ENCODE measurements around the gene IFNL4. TPM values are rescaled to one million over a fixed set of nuclear protein-coding genes. Genes with fewer than 3 reads are reported as not detected.

The IFNL4 gene
- total and polyA plus RNA-seq, 9 of the 15 experiments (the other 6 are each of a cell fraction or from before 2014, with no cell fraction given): not detected

DNA sequence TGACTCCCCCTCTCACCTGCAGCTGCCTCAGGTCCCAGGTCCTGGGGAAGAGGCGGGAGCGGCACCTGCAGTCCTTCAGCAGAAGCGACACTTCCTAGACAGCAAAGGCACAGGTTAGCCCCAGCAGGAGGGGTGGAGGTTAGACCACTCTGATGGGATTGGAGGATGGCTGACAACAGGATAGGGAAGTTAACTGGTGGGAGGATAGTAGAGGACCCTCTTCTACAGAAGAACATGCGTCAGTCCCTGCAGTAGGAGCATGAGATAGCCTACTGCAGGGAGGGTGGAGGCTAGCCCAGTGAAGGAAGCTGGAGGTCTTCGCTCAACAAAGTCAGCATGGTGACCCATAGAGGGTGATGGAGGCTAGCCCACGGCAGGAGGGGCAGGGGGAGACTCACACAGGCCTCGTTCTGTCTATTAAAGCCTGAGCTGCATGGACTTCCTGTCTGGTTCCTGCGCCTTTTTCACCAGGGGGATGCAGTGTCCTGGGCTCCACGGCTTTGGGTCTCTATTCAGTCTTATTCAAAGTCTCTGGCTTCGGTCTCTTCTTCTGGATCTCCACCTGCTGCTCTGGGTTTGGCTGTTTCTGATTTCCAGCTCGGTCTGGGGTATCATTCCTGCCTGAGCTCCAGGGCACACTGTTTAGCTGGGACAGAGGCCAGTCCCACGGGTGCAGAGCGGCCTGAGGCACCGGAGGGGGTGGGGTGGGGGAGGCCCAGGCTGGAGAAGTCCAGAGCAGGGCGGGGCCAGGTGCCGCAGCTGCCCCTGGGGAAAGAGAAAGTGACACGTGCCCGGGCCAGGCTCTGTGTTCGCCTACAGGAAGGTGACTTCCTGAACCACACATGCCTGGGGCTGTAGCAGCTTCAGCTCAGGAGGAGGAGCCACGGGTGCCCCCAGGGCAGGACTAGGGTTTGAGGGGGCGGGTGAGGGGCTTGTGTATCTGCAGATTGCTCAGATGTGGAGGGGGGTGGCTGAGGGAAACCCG lies 11.2 kb downstream of the IFNL4 start:
- BruUV-seq (replicated peaks): no TSS peak
- in situ Hi-C loops (cut with MboI): no loop called here
- no peaks in the 10 kb centered on the region for H3K9me1 ChIP-seq (ENCODE audit: control insufficient read depth, insufficient read depth, low read length)
- peaks cover 0 to 8% of the 10 kb centered on the region in 2 experiments; a peak in 3 of 5 replicates for H3K4me1 ChIP-seq (replicated peaks in 1 of 2; ENCODE audit: control insufficient read depth in 2 of 2, insufficient read depth in 2 of 2, low read length in 2 of 2)
- peaks cover 0 to 4% of the 10 kb centered on the region in 2 experiments; a peak in 1 of 5 replicates for H3K27me3 ChIP-seq (ENCODE audit: control insufficient read depth in 2 of 2, insufficient read depth in 2 of 2, low read length in 2 of 2)
- intact Hi-C loops (cut with micrococcal nuclease): no loop called here
- peak overlapping the region; percentile 86 for H2AFZ ChIP-seq (ENCODE audit: low read depth, low read length)
- WGBS (ENCODE audit: insufficient coverage, low coverage, missing lambda C conversion rate): 35% methylated on average over 14 of the region's 22 CpGs
- peak overlapping the region in 1 of 2 experiments; percentile 78; a peak in 2 of 4 replicates for H3K9ac ChIP-seq (ENCODE audit: insufficient read depth in 1 of 2, low read depth in 2 of 2, low read length in 2 of 2)
- H3K9me3 ChIP-seq (replicated peaks; ENCODE audit: control insufficient read depth, insufficient read depth, low read depth, low read length): no peaks in the 10 kb centered on the region
- H3K36me3 ChIP-seq (ENCODE audit: control insufficient read depth, insufficient read depth, low read length): no peaks in the 10 kb centered on the region
- CTCF ChIA-PET (ENCODE audit: low intra/inter-chr PET ratio): no interaction called here
- no peak overlapping the region for H3K27ac ChIP-seq (ENCODE audit: extremely low read depth, low read depth, low read length)
- FAIRE-seq (no peak), DNase-seq (ENCODE audit: extremely low read depth in 1 of 4, low spot score in 3 of 4) (peak; percentile 37 to 78 (median 64)), ATAC-seq (peak; percentile 88)
- H3K4me2 ChIP-seq (ENCODE audit: insufficient read depth, low read length): no peak overlapping the region
- POLR2A ChIA-PET: interaction anchor here (0.7 to 0.9 kb wide), 3 partner anchors 21 to 120 kb away, joined by 3 read pairs; no protein-coding TSS in a partner anchor
- no peaks in the 10 kb centered on the region for H4K20me1 ChIP-seq (replicated peaks; ENCODE audit: control insufficient read depth, insufficient read depth, low read length)
- no peak overlapping the region for H3K4me3 ChIP-seq
- H3K79me2 ChIP-seq (ENCODE audit: control insufficient read depth, insufficient read depth, low read length): no peaks in the 10 kb centered on the region
- TF ChIP-seq ZKSCAN3 (CRISPR knock-in tag; IDR thresholded peaks at IDR 0.05) (peak; percentile 99), TOE1 (IDR thresholded peaks at IDR 0.05; ENCODE audit: borderline replicate concordance) (no peak), TOE1 (CRISPR knock-in tag; IDR thresholded peaks at IDR 0.05; ENCODE audit: borderline replicate concordance, low read depth) (no peak), ZNF431 (CRISPR knock-in tag; IDR thresholded peaks at IDR 0.05) (no peak), FOXK2 (conservative IDR thresholded peaks at IDR 0.05 in 1 of 2, IDR thresholded peaks at IDR 0.05 in 1 of 2; ENCODE audit: low read depth in 2 of 2) (peak in 1 of 2 experiments; percentile 63; a peak in 2 of 4 replicates), FOXJ3 (CRISPR knock-in tag; IDR thresholded peaks at IDR 0.05) (no peak), BHLHE40 (IDR thresholded peaks at IDR 0.05; ENCODE audit: low read length) (peak; percentile 83), RAD51 (IDR thresholded peaks at IDR 0.05; ENCODE audit: borderline replicate concordance, low read depth) (peak; percentile 42; the same call in 1 of the 2 replicates), ZNF408 (CRISPR knock-in tag; IDR thresholded peaks at IDR 0.05; ENCODE audit: low read depth) (no peak), L3MBTL2 (IDR thresholded peaks at IDR 0.05) (peak; percentile 55; the same call in 1 of the 2 replicates)
- TF ChIP-seq, protein P1, sequence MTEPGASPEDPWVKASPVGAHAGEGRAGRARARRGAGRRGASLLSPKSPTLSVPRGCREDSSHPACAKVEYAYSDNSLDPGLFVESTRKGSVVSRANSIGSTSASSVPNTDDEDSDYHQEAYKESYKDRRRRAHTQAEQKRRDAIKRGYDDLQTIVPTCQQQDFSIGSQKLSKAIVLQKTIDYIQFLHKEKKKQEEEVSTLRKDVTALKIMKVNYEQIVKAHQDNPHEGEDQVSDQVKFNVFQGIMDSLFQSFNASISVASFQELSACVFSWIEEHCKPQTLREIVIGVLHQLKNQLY (CRISPR knock-in tag; conservative IDR thresholded peaks at IDR 0.05): no peak
- TF ChIP-seq, protein P2, sequence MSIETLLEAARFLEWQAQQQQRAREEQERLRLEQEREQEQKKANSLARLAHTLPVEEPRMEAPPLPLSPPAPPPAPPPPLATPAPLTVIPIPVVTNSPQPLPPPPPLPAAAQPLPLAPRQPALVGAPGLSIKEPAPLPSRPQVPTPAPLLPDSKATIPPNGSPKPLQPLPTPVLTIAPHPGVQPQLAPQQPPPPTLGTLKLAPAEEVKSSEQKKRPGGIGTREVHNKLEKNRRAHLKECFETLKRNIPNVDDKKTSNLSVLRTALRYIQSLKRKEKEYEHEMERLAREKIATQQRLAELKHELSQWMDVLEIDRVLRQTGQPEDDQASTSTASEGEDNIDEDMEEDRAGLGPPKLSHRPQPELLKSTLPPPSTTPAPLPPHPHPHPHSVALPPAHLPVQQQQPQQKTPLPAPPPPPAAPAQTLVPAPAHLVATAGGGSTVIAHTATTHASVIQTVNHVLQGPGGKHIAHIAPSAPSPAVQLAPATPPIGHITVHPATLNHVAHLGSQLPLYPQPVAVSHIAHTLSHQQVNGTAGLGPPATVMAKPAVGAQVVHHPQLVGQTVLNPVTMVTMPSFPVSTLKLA (conservative IDR thresholded peaks at IDR 0.05): 0 out of 4 replicates have a peak, but pooled peaks of 1 of the 2 experiments have one; percentile 24
- TF ChIP-seq, protein P3, sequence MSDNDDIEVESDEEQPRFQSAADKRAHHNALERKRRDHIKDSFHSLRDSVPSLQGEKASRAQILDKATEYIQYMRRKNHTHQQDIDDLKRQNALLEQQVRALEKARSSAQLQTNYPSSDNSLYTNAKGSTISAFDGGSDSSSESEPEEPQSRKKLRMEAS (CRISPR knock-in tag; IDR thresholded peaks at IDR 0.05): peak; percentile 46
- TF ChIP-seq, protein P4, sequence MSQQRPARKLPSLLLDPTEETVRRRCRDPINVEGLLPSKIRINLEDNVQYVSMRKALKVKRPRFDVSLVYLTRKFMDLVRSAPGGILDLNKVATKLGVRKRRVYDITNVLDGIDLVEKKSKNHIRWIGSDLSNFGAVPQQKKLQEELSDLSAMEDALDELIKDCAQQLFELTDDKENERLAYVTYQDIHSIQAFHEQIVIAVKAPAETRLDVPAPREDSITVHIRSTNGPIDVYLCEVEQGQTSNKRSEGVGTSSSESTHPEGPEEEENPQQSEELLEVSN (IDR thresholded peaks at IDR 0.05; ENCODE audit: borderline replicate concordance in 1 of 2, extremely low read depth in 1 of 2, insufficient read depth in 1 of 2, insufficient read length in 1 of 2, low read depth in 1 of 2, low read length in 1 of 2, poor library complexity in 1 of 2, severe bottlenecking in 1 of 2): peak in 1 of 2 experiments; percentile 46
- TF ChIP-seq, protein P5, sequence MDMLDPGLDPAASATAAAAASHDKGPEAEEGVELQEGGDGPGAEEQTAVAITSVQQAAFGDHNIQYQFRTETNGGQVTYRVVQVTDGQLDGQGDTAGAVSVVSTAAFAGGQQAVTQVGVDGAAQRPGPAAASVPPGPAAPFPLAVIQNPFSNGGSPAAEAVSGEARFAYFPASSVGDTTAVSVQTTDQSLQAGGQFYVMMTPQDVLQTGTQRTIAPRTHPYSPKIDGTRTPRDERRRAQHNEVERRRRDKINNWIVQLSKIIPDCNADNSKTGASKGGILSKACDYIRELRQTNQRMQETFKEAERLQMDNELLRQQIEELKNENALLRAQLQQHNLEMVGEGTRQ (CRISPR knock-in tag; IDR thresholded peaks at IDR 0.05): 0 out of 2 replicates have a peak, but pooled peaks have one; percentile 6

Data from K562 (cell line).